SKM-1 (cell line): ENCODE results near the gene RPL10A.
A peak's percentile ranks its signal among the peaks of the same experiment; 100 is the strongest.

Experiments
- DNase-seq: peaks from one replicate; lab custom pipeline; 2025; ENCODE audit not compliant: unreplicated experiment; lab: John Stamatoyannopoulos, UW

Gene RPL10A

DNA sequence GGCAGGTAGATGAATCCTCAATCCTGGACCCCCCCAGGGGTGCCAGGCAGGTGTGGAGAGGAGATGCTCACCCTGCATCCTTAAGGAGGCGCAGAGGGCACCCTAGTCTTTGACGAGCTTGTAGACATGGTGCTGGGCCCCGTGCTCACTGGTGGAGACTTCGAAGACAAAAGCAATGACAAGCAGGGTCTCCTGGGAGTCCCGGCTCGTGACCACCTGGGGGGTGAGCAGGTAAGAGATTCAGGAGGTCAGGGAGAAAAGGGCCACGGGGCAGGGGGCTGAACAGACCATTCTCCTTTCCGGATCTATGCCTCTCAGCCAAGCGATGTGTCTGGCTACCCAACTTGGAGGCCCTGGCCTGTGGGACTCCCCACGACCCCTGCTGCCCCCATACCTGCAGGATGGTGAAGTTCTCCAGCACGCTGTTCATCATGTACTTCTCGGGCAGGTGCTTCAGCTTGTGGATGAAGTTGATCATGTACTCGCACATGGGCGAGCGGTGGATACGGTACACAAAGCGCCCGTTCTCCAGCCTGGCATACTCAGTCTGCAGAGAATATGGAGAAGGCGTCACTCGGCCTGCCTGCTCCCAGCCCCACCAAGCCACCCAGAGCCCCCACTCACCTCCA is 6.9 kb downstream of the RPL10A start:
- no peak for DNase-seq

DNA sequence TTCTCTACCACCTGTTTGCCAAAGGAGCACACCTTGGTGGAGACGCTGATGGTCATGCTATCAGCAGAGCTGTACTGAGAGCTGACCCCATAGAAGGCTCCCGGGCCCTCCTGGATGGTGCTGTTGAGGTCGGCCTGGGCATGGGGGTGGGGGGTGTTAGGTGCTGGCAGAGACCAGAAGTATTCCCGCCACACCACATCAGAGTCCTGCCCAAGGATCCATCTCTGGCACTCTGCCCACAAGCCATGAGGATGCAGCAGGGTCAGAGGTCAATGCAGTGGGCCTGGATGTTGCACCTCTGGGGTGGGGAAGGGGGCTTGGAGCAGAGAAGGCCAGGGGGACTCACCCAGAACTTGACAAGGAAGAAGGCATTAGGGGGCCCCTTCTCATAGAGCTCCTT is 7.4 kb downstream of the RPL10A start:
- no peak for DNase-seq

DNA sequence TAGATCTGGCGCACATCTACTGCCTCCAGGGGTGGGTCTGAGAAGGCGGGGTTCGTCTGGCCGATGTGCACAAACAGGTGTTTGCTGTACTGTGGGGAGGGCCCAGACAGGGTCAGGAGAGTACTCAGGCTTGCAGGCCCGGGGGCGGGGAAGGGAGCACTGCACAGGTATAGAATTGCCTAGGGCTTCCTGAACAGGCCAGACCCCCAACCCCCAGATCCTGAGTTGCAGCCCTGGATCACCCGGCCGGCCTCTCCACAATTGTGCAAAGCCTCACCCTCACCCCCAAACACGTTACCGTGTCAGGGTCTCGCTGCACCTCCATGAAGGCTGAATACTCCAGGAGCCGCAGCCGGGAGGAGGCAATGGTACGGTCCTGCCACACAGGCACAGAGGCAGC is 7.8 kb downstream of the RPL10A start:
- no peak for DNase-seq

DNA sequence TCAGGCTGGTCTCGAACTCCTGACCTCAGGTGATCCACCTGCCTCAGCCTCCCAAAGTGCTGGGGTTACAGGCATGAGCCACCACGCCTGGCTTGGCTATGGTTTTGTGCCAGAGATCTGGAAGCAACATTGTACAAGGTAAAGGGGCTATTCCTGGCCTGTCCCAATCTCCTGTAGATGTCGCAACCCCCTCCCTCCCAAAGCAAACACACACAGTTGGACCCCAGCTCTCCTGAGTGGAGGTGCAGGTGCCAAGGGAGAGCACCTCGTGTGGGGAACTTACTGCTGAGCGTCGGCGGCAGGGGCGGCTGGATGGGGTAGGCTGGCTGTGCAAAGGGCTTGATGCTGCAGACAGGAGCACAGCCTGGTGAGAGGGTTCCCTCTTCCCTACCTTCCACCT is 8.8 kb downstream of the RPL10A start:
- DNase-seq, result no peak

DNA sequence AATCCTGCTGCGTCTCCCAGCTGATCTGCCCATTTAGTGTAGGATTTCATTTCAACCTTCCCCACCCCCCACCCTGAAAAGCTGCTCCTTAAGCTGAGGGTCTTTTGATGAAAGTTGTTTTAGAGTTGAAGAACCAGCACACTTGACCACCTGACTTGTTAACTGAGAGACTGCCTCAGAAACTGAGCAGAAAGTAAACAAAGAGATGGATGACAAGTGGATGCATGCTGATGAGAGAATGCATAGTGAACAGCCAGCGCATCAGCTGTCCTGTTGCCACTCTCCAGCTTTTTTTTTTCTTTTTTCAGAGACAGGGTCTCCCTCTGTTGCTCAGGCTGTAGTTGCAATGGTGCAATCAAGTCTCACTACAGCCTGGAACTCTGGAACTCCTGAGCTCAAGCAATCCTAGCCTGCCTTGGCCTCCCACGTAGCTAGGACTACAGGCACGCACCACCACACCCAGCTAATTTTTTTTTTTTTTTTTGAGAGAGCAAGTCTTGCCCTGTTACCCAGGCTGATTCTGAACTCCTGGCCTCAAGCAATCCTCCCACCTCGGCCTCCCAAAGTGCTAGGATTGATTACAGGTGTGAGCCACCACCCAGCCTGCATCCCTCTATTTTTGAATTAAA is 9.5 kb downstream of the RPL10A start:
- no peak for DNase-seq

DNA sequence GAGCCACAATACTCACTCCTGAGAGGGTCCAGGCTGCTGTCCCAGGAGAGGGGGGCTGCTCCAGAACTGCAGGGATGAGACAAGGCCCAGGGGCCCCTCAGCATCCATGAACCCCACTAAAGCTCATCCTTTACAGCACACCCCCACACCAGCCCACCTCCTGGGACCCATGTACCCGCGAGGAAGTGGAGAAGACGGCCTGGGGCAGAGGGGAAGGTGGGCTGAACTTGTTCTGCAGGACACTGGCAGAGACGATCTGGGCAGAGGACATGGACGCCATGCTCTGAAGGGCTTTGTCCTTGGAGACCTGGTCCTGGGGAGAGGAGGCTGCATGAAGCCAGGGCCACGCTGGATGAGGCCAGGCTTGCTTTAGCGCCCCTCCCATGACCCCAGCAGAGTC is 10.1 kb downstream of the RPL10A start:
- no peak for DNase-seq

DNA sequence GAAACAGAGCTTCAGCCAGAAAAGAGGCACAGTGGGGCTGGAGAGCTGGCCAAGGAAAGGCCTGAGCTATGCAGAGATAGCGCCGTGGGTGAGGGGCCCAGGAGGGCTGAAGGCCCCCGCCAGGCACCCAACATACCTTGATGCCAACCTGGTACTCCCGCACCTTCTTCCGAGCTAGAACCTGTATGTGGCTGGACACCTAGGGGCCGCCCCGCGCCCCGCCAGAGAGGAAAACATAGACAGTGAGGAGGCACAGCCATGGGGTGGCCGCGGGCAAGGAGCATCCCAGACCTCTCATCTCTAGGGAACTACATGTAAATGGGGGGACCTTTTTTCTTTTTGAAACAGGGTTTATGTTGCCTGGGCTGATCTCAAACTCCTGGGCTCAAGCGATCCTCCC is 12.0 kb downstream of the RPL10A start:
- no peak for DNase-seq

DNA sequence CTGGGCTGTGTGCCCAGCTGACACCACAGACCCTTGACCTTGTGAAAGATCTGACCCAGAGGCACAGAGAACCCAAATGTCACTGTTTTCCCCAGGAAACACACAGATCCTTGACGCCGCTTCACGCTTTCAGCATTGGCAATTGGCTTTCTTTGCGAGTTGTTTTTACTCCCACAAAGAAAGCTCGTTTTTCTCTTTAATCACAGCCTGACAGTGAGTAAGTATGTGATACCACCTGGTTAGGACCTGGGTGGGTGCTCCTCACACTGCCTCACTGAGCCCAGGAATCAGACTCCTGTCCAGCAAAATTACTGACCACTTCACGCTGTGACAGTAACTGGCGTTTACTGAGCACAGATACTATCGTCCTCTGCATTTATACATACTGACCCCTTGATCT is 13.0 kb downstream of the RPL10A start:
- no peak for DNase-seq

DNA sequence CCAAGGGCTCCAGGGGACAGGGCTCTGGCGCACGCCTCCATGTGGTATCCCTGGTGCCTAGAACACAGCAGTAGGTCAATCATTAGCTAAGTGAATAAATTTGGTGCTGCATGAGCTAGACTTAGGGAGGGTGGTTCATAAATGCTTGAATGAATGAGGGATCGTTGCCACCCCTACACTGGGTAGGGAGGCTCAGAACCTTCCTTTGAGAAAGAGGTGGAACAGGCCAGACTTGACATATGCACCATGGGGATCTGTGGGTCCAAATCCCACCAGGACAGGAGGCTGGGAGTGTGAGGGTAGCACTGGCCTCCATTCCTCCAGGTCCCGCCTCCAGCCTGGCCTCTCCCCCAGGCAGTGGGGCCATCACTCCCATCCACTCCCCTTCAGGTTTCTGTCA is 14.9 kb downstream of the RPL10A start:
- no peak for DNase-seq

DNA sequence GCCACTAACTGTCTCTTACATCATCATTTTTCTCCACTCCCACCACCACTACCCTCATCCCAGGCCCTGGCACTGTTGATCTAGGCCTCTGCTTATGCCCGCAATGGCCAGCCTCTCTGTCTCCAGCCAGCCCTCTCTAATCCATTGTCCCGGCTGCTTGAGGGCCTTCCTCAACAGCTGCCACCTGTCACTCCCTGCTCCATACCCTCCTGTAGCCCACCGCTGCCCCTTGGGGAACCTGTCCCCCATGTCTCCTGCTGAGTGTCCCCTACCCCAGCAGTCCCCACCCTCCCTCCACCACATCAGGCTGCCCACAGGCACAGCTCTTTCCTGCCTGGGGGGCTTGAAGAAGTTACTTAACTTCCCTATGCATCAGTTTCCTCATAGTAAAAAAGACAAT is 15.3 kb downstream of the RPL10A start:
- DNase-seq, result no peak

DNA sequence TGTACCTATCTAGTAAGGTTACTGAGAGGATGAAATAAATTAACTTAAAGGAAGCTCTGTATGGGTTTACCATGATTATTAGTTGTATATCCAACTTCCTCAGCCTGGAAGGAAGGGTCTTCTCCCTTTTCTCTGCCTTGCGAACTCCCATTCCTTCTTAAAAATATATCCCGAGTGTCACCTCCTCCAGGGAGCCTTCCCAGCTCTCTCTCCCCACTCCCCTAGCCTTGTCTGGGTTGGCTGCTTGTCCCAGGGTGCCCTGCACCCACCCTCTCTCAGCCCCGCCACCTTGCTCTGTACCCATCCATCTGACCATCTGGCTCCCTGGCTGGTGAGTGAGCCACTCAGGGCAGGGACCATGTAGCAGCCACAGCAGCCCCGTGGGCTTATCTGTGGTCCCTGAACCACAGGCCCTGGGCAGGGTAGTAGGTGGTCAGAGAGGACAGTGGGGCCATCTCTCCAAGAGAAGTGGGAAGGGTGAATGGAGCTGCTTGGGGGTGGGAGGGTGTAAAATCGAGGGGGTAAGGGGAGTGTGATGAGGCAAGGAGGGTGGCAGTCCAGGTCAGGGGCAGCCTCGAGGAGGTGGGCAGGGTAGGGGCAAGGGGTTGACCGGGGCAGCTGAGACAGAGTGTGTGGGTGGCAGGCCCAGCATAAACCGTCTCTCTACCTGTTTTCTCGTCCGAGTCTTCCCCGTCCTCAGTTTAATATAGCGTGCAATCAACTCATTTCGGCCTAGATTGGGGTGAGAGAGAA is 15.9 kb downstream of the RPL10A start:
- DNase-seq, result no peak

DNA sequence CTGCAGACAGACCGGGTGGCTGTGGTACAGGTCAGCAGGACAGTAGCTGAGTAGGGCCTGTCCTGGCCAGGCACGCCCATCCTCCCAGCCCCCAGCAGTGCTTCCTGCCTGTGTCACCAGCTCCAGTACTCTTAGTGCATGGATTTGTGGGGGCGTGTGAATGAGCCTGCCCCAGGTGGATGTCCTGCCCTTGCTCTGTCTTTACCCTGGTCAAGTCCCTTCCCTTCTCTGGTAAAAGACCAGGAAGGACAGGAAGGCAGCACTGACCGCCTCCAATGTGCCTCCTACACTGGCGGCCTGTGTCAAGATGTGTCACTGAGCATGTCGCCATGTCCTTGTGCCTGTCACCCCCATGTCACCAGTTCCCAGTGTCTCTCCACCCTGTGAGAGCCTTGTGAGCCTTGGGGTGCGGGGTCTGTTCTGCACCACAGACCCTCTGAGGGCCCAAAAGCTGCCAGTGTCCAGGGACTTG is 16.8 kb downstream of the RPL10A start:
- DNase-seq, result no peak

DNA sequence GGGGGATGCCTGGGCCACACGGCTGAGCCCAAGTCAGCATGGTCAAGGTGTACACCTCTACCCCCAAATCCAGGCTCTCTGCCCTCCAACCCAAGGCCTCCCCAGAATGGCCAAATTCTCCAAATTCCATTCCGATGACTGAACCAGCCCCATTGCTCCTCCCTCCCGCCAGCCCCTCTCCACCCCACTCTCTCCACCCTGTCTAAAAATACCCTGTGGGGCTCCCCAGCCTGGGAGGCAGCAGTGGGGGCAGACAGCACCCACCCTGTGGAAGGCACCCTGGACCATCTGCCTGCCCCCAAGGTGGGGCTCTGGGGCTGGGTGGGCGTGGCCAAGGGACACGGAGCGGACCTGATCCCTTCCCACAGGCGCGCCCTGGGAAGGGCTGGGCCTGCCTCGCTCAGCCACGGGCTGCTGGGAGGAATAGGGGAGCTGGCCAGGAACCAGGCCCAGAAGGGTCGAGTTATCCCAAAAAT is 17.2 kb downstream of the RPL10A start:
- no peak for DNase-seq

DNA sequence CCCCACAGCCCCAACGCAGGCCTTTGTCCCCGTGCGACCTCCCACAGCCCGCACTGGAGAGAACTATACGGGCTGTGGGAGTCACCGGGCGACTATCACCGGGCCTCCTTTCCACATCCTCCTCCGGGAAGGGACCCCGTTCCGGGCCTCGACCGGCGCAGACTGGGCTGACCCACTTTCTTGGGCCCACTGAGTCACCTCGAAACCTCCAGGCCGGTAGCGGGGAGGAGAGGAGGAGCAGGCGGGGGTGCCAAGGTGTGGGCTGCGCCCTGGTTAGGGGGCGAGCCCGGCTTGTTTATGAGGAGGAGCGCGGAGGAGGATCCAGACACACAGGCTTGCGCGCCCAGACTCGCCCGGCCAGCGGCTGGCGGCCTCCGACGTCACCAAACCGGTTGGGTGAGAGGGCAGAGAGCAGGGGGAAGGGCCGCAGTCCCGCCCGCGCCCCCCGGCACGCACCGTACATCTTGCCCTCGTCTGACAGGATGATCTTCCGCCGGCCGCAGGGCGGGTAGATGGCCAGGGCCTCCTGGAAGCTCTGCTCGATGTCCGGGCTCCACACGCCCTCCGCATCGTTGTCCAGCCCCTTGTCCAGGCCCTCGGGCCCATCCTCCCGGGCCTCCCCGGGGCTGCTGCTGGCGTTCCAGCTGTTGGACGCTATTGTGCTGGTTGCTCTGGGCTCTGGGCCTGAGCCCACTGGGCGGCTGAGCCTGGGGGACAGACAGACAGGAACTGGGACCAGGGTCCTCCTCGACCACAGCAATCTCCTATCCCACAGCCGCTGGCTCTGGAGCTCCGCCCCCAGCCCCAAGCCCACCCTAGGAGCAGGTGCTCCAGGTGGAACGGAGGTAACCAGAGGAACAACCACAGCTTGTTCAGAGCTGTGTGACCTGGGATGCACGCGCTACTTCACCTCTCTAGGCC is 18.1 kb downstream of the RPL10A start:
- DNase-seq, result no peak

DNA sequence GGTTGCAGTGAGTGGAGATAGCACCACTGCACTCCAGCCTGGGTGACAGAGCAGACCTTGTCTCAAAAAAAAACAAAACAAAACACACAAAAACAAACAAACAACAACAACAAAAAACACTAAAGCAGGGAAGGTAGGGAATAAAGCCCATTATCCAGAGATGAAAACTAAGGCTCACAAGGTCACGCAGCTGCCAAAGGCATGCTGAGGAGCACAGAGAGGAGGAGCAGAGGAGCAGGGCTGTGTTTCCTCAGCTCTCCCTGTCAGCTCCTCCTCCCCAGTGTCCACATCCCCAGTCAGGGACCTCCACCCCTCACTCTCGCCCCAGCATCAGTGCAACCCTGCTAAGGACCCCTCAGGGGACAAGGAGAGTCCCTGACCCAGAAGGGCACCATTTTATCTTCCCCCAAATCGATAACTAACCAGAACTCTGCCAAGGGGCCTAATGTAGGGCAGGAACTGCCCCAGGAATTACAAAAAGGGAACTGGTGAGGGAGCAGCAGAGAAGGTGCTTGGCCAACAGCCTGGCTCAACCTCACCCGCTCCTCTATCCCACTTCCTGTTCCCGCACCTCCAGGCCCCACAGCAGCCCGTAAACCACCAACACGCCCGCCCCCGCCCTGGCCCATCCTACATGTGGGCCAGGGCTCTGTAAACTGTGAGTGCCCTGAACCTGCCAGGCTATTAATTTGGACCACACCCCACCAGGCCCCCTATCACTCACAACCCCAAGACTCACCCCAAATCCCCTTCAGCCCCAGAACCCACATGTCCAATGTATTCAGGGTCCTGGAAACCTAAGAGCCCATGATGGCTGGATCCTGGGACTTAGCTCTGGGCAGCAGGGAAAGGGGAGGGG is 19.7 kb downstream of the RPL10A start:
- peak; percentile 88 for DNase-seq

DNA sequence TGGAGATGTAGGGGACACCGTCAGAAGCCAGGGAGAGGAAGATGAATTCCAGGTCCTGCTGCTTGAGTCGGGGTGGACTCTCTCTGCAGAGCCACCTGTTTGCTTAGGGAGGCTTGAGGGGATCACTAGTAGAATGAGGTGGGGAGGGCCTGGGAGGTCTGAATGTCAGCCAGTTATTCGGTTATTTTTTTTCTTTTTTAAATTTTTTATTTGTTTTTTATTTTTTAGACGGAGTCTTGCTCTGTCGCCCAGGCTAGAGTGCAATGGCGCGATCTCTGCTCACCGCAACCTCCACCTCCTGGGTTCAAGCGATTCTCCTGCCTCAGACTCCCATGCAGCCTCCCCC is 20.3 kb downstream of the RPL10A start:
- no peak for DNase-seq

DNA sequence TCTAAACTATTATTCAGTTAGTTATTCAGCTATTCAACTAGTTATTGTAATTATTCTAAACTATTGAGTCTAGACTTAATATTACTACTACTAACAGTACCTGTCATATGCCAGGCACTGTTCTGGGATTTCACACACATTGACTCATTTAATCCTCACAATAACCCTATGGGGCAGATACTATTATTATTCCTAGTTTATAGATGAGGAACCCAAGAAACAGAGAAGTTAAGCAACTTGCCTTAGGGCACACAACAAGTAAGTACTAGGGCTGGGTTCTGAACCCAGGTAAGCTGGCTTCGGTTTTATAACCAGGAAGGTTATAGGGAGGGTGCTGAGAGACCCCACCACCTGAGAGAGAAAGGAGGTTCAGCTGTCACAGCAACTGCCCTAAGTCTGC is 20.9 kb downstream of the RPL10A start:
- DNase-seq, result peak; percentile 99

DNA sequence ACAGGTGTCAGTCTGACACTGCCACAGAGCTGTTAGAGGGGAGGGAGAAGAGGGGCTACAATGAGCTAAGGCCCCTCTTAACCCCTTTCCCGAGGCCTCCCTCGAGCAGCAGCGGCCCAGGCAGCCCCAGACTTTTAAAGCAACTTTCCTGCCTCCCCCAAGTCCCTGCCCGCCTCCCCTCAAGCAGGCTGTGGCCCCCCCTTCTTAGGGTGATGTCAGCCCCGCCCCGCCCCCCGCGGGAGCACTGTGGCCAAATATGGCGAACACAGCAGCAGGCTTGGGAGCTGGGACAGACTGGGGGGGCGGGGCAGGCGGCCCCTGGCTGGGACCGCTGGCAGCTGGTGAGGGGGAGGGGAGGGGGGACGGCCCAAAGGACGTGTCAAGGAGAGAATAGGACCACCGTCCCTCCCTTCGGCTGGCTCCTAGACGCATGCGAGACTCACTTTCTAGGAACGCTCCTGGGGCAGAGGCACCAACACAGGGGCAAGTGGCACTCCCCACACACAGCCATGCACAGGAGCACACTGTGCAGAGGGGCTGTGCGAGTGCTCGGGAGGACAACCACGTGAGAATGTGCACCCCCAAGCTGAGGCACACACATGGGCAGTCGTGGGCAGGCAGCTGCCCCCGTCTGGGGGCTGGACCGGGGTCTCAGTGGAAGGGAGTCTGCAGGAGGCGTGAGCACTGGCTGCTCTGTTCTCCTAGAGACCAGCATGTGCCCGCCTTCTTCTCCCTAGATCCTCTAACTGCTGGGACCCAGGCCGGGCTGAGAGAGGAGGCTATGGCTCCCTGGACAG is 22.0 kb downstream of the RPL10A start:
- DNase-seq, result no peak

DNA sequence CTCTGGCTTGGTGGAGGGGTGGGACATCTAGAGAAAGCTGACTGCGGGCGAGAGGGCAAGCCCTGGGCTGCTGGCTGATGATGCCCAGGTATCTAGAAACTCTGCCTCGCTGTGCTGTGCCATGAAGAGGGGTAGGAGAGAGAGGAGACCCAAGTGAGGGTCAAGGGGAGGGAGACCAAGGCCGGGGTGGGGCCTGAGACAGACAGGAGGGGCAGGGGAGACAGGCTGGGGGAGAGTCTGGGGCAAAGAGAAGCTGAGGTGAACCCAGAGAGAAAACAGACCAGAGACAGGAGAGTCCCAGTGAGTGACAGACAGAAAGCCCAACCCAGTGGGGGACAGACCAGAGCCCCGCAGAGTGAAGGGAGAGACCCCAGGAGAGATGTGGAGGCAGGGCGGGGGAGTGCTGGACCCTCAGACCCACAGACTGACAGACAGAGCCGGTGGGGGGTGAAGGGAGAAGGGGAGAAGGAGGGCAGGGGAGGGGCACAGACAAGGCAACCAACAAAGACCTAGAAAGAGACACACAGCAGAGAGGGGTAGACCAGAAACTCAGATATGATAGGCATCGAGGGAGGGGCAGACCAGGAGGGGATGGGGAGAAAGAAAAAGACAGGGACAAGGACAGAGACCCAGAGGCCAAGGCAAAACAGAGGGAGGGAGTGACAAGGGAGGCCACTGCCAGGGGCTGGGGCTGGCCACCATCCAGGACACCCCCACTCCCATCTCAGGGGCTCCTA is 22.8 kb downstream of the RPL10A start:
- no peak for DNase-seq
